ENCODE data around the gene HIRA.

Gene HIRA

DNA sequence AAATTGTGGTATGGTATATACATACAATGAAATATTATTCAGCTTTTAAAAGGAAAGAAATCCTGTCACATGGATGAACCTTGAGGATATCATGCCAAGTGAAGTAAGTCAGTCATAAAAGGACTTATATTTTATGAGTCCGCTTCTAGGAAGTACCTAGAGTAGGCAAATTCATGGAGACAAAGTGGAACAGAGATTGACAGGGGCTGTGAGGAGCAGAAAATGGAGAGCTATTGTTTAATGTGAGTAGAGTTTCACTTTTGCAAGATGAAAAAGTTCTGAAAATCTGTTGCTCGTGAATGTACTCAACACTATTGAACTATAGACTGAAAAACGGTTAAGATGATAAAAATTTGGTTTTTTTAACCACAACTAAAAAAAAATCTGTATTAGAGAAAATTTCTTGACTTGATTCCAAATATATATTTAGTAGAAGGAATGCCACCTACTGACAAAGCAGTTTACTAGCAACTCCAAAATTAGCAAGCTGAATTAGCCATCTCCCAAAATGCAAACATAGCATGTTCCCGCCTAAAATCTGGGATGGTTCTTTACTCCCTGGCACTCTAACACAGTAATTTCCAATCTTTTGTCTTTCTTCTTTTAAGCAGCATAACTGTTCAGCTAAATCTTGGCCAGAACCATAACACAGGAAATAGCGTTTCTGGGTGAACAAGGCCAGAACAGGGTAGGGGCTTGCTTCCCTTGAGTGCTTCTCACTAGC is 46.0 kb upstream of the HIRA start:
- DNase-seq (ENCODE audit: low read depth): no peak
- TF ChIP-seq, protein P1, sequence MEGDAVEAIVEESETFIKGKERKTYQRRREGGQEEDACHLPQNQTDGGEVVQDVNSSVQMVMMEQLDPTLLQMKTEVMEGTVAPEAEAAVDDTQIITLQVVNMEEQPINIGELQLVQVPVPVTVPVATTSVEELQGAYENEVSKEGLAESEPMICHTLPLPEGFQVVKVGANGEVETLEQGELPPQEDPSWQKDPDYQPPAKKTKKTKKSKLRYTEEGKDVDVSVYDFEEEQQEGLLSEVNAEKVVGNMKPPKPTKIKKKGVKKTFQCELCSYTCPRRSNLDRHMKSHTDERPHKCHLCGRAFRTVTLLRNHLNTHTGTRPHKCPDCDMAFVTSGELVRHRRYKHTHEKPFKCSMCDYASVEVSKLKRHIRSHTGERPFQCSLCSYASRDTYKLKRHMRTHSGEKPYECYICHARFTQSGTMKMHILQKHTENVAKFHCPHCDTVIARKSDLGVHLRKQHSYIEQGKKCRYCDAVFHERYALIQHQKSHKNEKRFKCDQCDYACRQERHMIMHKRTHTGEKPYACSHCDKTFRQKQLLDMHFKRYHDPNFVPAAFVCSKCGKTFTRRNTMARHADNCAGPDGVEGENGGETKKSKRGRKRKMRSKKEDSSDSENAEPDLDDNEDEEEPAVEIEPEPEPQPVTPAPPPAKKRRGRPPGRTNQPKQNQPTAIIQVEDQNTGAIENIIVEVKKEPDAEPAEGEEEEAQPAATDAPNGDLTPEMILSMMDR (conservative IDR thresholded peaks at IDR 0.05; ENCODE audit: low read depth, low read length): peak; percentile 22
- peak overlapping the region; percentile 95 for H3K4me3 ChIP-seq (ENCODE audit: low read length)

DNA sequence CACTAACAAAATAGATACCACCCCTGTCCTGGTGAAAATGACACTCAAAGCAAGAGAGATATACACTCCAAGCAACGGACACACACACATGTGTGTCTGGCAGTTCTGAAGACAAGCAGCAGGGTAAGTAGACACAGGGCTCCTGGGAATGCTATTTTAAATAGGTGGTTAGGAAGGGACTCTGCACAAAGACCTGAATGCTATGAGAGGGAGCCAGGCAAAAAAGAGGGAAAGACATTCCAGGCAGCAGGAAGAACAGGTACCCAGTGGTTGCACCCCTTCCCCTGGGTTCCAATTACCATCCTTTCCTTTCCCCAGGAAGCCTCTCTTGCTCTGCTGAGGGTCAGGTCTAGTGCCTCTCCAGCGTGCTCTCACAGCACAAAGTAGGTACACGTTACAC is 44.5 kb upstream of the HIRA start:
- no peak for DNase-seq (ENCODE audit: low read depth)
- H3K4me3 ChIP-seq (ENCODE audit: low read length): no peak overlapping the region
- TF ChIP-seq, protein P1 (conservative IDR thresholded peaks at IDR 0.05; ENCODE audit: low read depth, low read length): no peak

DNA sequence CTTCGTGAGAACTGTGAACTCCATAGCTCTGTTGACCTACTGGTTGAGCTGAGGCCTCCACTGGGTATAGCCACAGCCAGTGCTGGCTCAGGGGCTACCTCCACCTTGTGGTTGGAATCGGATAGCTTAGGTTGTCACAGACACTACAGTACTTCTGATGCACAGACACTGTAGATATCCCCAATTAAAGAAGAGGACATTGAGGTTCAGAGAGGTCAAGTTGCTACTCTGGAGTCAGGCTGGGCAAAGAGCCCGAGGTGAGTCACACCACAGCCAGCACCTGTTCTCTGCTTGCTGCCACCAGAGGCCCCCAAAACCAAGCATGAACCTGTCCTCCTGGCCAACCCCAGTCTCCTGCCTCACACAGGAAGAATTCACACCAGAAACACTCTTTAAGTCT is 42.0 kb upstream of the HIRA start:
- TF ChIP-seq, protein P1 (conservative IDR thresholded peaks at IDR 0.05; ENCODE audit: low read depth, low read length): peak; percentile 1
- no peak for DNase-seq (ENCODE audit: low read depth)
- no peak overlapping the region for H3K4me3 ChIP-seq (ENCODE audit: low read length)

DNA sequence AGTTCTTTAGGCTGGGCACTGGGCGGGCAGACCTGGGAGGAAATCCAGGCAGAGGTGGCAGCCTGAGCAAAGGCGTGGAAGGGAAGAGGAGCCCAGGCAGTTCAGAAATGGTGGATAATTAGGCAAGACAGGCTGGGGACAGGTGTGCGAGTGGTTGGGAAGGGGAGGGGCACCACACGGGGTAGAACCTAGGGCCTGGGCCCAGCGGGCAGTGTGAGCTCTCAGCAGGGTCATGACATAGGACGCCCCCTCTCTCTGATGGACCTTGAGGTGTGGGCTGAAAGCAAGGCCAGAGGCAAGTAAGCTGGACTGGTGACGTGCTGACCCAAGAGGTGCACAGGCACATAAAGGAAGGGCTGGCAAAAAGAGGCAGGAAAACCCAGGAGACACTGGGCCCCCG is 40.7 kb upstream of the HIRA start:
- TF ChIP-seq, protein P1 (conservative IDR thresholded peaks at IDR 0.05; ENCODE audit: low read depth, low read length): no peak
- no peak for DNase-seq (ENCODE audit: low read depth)
- H3K4me3 ChIP-seq (ENCODE audit: low read length): no peak overlapping the region

DNA sequence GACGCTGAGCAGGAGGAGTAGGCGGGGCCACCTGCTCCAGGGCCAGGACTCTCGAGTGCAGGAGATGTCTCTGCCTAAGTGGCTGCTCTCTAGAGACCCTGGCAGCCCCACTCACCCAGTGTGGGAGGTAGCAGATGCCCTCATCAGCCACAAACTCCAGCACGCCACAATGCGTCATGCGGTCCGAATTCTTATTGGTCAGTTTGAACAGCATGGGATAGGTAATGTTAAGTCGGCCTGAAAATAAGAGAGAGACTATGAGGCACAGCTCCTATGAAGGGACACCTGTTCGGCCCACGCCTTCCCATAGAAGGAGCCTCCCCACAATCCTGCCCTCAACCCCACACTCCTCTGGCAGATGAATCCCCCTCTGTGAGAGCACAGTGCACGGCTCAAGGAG is 40.0 kb upstream of the HIRA start:
- TF ChIP-seq, protein P1 (conservative IDR thresholded peaks at IDR 0.05; ENCODE audit: low read depth, low read length): no peak
- no peak for DNase-seq (ENCODE audit: low read depth)
- no peak overlapping the region for H3K4me3 ChIP-seq (ENCODE audit: low read length)

DNA sequence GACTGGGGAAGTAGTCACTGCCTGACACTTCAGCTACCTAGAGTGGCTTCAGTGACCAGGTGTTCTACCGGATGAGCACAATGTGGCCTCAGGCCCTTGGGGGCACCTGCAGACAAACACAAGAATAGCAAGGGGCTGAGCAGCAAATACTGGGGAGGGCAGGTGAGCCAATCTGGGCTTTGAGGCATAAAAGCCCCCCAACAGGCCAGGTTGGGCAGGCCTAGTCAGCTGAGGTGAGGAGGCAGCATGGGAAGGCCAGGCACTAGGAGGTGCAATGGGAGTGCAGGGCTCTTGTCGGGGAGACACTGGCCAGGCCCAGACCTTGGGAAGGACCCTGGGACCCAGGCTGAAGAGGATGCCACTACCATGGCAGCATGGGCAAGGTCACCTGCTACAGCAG is 38.5 kb upstream of the HIRA start:
- DNase-seq (ENCODE audit: low read depth): no peak
- H3K4me3 ChIP-seq (ENCODE audit: low read length): no peak overlapping the region
- TF ChIP-seq, protein P1 (conservative IDR thresholded peaks at IDR 0.05; ENCODE audit: low read depth, low read length): no peak

DNA sequence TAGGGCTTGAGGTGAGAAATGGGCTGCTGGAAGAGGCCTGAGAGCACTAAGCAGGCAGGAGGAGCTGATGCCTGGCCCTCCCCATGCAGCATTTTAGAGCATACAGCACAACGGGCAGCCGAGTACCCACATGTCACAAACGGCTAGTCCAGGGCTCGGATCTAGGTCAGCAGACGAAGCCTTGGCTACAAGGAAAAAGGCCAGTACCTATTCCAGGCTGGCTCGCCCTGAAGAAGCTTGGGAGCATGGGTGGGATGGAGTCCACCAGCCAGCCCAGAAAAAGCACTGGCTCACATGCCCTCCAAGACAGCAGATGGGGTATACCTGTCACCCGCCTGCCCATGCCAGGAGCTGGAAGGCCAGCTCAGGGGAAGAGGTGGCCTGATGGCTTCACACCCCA is 37.9 kb upstream of the HIRA start:
- TF ChIP-seq, protein P1 (conservative IDR thresholded peaks at IDR 0.05; ENCODE audit: low read depth, low read length): no peak
- DNase-seq (ENCODE audit: low read depth): no peak
- H3K4me3 ChIP-seq (ENCODE audit: low read length): no peak overlapping the region
